ENCODE data around the gene PTPRU. TPM values are rescaled to one million over a fixed set of nuclear protein-coding genes. Genes with fewer than 3 reads are reported as not detected.

PTPRU gene
- total RNA-seq, 1 experiment from 2014 or later, result 25.7 TPM

- no peak for DNase-seq
These were observed 84.0 kb downstream of the PTPRU start for GRCh38 chr1:29320156-29320940.

GRCh38 chr1:29321176-29321575, 84.9 kb downstream of the PTPRU start:
- no peak overlapping the region for H3K4me3 ChIP-seq (ENCODE audit: low read length)
- no peaks in the 10 kb centered on the region for H3K4me1 ChIP-seq (ENCODE audit: insufficient read depth, low read length)
- BruUV-seq (replicated peaks), result no TSS peak
- no peaks in the 10 kb centered on the region for H3K27me3 ChIP-seq (ENCODE audit: low read length)
- H4K20me1 ChIP-seq (ENCODE audit: low read length), result no peaks in the 10 kb centered on the region
- H3K27ac ChIP-seq (ENCODE audit: low read length), result no peak overlapping the region
- no peaks in the 10 kb centered on the region for H3K9me3 ChIP-seq (ENCODE audit: low read length)
- CTCF ChIA-PET, result no interaction called here
- H3F3A ChIP-seq (ENCODE audit: low read length, unreplicated experiment), result no peaks in the 10 kb centered on the region
- DNase-seq (no peak), ATAC-seq (no peak)
- no peaks in the 10 kb centered on the region for H3K9me2 ChIP-seq (replicated peaks; ENCODE audit: low read length)
- no peaks in the 10 kb centered on the region for H3K79me2 ChIP-seq (ENCODE audit: low read length)
- intact Hi-C loops (cut with micrococcal nuclease), result no loop called here
- TF ChIP-seq EZH2phosphoT487 (IDR thresholded peaks at IDR 0.05; ENCODE audit: borderline replicate concordance, low read length) (no peak), CTCF (conservative IDR thresholded peaks at IDR 0.05; ENCODE audit: low read depth, low read length) (no peak), EZH2 (IDR thresholded peaks at IDR 0.05; ENCODE audit: low read length, unreplicated experiment) (no peak)
- H3K9ac ChIP-seq (ENCODE audit: low read length), result no peak overlapping the region
- H3K4me2 ChIP-seq (ENCODE audit: low read length), result no peak overlapping the region
- no peak overlapping the region for H2AFZ ChIP-seq (ENCODE audit: low read length)
- POLR2A ChIA-PET (ENCODE audit: unreplicated experiment), result no interaction called here
- H3K36me3 ChIP-seq (ENCODE audit: low read depth, low read length), result no peaks in the 10 kb centered on the region

More at GRCh38 chr1:29320156-29320940, 84.0 kb downstream of the PTPRU start:
- Histone ChIP-seq H3K4me1 (ENCODE audit: insufficient read depth, low read length) (no peaks in the 10 kb centered on the region), H3K9me3 (ENCODE audit: low read length) (no peaks in the 10 kb centered on the region), H3K79me2 (ENCODE audit: low read length) (no peaks in the 10 kb centered on the region), H3K4me3 (ENCODE audit: low read length) (no peak overlapping the region), H3K27me3 (ENCODE audit: low read length) (no peaks in the 10 kb centered on the region), H3K27ac (ENCODE audit: low read length) (no peak overlapping the region), H3K4me2 (ENCODE audit: low read length) (no peak overlapping the region), H3K36me3 (ENCODE audit: low read depth, low read length) (no peaks in the 10 kb centered on the region), H3F3A (ENCODE audit: low read length, unreplicated experiment) (no peaks in the 10 kb centered on the region), H3K9ac (ENCODE audit: low read length) (no peak overlapping the region), H3K9me2 (replicated peaks; ENCODE audit: low read length) (no peaks in the 10 kb centered on the region), H2AFZ (ENCODE audit: low read length) (no peak overlapping the region), H4K20me1 (ENCODE audit: low read length) (no peaks in the 10 kb centered on the region)
- intact Hi-C loops (cut with micrococcal nuclease), result no loop called here
- TF ChIP-seq CTCF (conservative IDR thresholded peaks at IDR 0.05; ENCODE audit: low read depth, low read length) (no peak), EZH2phosphoT487 (IDR thresholded peaks at IDR 0.05; ENCODE audit: borderline replicate concordance, low read length) (no peak), EZH2 (IDR thresholded peaks at IDR 0.05; ENCODE audit: low read length, unreplicated experiment) (no peak)
- CTCF ChIA-PET, result no interaction called here
- POLR2A ChIA-PET (ENCODE audit: unreplicated experiment), result no interaction called here
- ATAC-seq, result no peak
- no TSS peak for BruUV-seq (replicated peaks)

- Histone ChIP-seq H3K9me2 (replicated peaks; ENCODE audit: low read length) (no peaks in the 10 kb centered on the region), H2AFZ (ENCODE audit: low read length) (no peak overlapping the region), H3K36me3 (ENCODE audit: low read depth, low read length) (no peaks in the 10 kb centered on the region), H3F3A (ENCODE audit: low read length, unreplicated experiment) (no peaks in the 10 kb centered on the region), H3K9ac (ENCODE audit: low read length) (no peak overlapping the region), H3K4me1 (ENCODE audit: insufficient read depth, low read length) (no peaks in the 10 kb centered on the region), H3K9me3 (ENCODE audit: low read length) (no peaks in the 10 kb centered on the region), H3K27me3 (ENCODE audit: low read length) (no peaks in the 10 kb centered on the region), H3K27ac (ENCODE audit: low read length) (no peak overlapping the region), H4K20me1 (ENCODE audit: low read length) (no peaks in the 10 kb centered on the region), H3K4me3 (ENCODE audit: low read length) (no peak overlapping the region), H3K4me2 (ENCODE audit: low read length) (no peak overlapping the region), H3K79me2 (ENCODE audit: low read length) (no peaks in the 10 kb centered on the region)
- ChIA-PET POLR2A (ENCODE audit: unreplicated experiment) (no interaction called here), CTCF (no interaction called here)
- TF ChIP-seq EZH2 (IDR thresholded peaks at IDR 0.05; ENCODE audit: low read length, unreplicated experiment) (no peak), CTCF (conservative IDR thresholded peaks at IDR 0.05; ENCODE audit: low read depth, low read length) (no peak), EZH2phosphoT487 (IDR thresholded peaks at IDR 0.05; ENCODE audit: borderline replicate concordance, low read length) (no peak)
- no peak for DNase-seq
- no TSS peak for BruUV-seq (replicated peaks)
- intact Hi-C loops (cut with micrococcal nuclease), result no loop called here
- ATAC-seq, result no peak
These were observed 85.9 kb downstream of the PTPRU start for GRCh38 chr1:29322147-29322694.
